ENCODE measurements around the gene CST7.

Gene CST7

GRCh38 chr20:24980291-24981053 lies 31.4 kb downstream of the CST7 start:
- Histone ChIP-seq H3K27me3 (ENCODE audit: insufficient read depth, low read length) (no peaks in the 10 kb centered on the region), H3K4me3 (ENCODE audit: low read depth, low read length, poor library complexity, severe bottlenecking) (no peak overlapping the region), H2AFZ (ENCODE audit: low read length) (no peak overlapping the region), H3K79me2 (ENCODE audit: insufficient read depth, low read length) (no peaks in the 10 kb centered on the region), H3F3A (ENCODE audit: insufficient read depth, low read length) (no peaks in the 10 kb centered on the region), H3K9me3 (ENCODE audit: low read length) (no peaks in the 10 kb centered on the region; the same call in 1 of the 2 replicates), H3K9ac (ENCODE audit: low read length) (no peak overlapping the region), H3K36me3 (ENCODE audit: insufficient read depth, low read length) (peaks cover 71% of the 10 kb centered on the region), H3K9me2 (ENCODE audit: low read depth, low read length) (no peaks in the 10 kb centered on the region), H4K20me1 (ENCODE audit: insufficient read depth, low read length) (no peaks in the 10 kb centered on the region), H3K4me1 (ENCODE audit: insufficient read depth, low read length, severe bottlenecking) (no peaks in the 10 kb centered on the region), H3K4me2 (ENCODE audit: low read length) (no peak overlapping the region), H3K27ac (ENCODE audit: low read depth, low read length, poor library complexity, severe bottlenecking) (no peak overlapping the region)
- no peak for TF ChIP-seq CTCF (IDR thresholded peaks at IDR 0.05; ENCODE audit: low read length)
- no peak for TF ChIP-seq EZH2 (IDR thresholded peaks at IDR 0.05; ENCODE audit: borderline replicate concordance, low read length)

- H3K79me2 ChIP-seq (ENCODE audit: insufficient read depth, low read length): no peaks in the 10 kb centered on the region
- H3K27ac ChIP-seq (ENCODE audit: low read depth, low read length, poor library complexity, severe bottlenecking): no peak overlapping the region
- H3K9ac ChIP-seq (ENCODE audit: low read length): no peak overlapping the region
- H3F3A ChIP-seq (ENCODE audit: insufficient read depth, low read length): no peaks in the 10 kb centered on the region
- H3K4me3 ChIP-seq (ENCODE audit: low read depth, low read length, poor library complexity, severe bottlenecking): no peak overlapping the region
- H3K36me3 ChIP-seq (ENCODE audit: insufficient read depth, low read length): peaks cover 63% of the 10 kb centered on the region
- no peaks in the 10 kb centered on the region for H3K9me2 ChIP-seq (ENCODE audit: low read depth, low read length)
- no peaks in the 10 kb centered on the region for H3K4me1 ChIP-seq (ENCODE audit: insufficient read depth, low read length, severe bottlenecking)
- H3K9me3 ChIP-seq (ENCODE audit: low read length): no peaks in the 10 kb centered on the region
- TF ChIP-seq CTCF (IDR thresholded peaks at IDR 0.05; ENCODE audit: low read length) (no peak), EZH2 (IDR thresholded peaks at IDR 0.05; ENCODE audit: borderline replicate concordance, low read length) (no peak)
- H4K20me1 ChIP-seq (ENCODE audit: insufficient read depth, low read length): no peaks in the 10 kb centered on the region
- H2AFZ ChIP-seq (ENCODE audit: low read length): no peak overlapping the region
- H3K27me3 ChIP-seq (ENCODE audit: insufficient read depth, low read length): no peaks in the 10 kb centered on the region
- no peak overlapping the region for H3K4me2 ChIP-seq (ENCODE audit: low read length)
Measured at GRCh38 chr20:24981282-24981681, 32.2 kb downstream of the CST7 start.

GRCh38 chr20:24981790-24982189 lies 32.7 kb downstream of the CST7 start:
- no peak for TF ChIP-seq EZH2 (IDR thresholded peaks at IDR 0.05; ENCODE audit: borderline replicate concordance, low read length)
- no peaks in the 10 kb centered on the region for H3K27me3 ChIP-seq (ENCODE audit: insufficient read depth, low read length)
- H3K9me3 ChIP-seq (ENCODE audit: low read length): no peaks in the 10 kb centered on the region
- no peak overlapping the region for H3K27ac ChIP-seq (ENCODE audit: low read depth, low read length, poor library complexity, severe bottlenecking)
- H2AFZ ChIP-seq (ENCODE audit: low read length): no peak overlapping the region
- H3K4me2 ChIP-seq (ENCODE audit: low read length): no peak overlapping the region
- no peak overlapping the region for H3K9ac ChIP-seq (ENCODE audit: low read length)
- H3K4me1 ChIP-seq (ENCODE audit: insufficient read depth, low read length, severe bottlenecking): no peaks in the 10 kb centered on the region
- peaks cover 58% of the 10 kb centered on the region for H3K36me3 ChIP-seq (ENCODE audit: insufficient read depth, low read length)
- no peaks in the 10 kb centered on the region for H4K20me1 ChIP-seq (ENCODE audit: insufficient read depth, low read length)
- no peaks in the 10 kb centered on the region for H3K79me2 ChIP-seq (ENCODE audit: insufficient read depth, low read length)
- H3K9me2 ChIP-seq (ENCODE audit: low read depth, low read length): no peaks in the 10 kb centered on the region
- H3F3A ChIP-seq (ENCODE audit: insufficient read depth, low read length): no peaks in the 10 kb centered on the region
- no peak overlapping the region for H3K4me3 ChIP-seq (ENCODE audit: low read depth, low read length, poor library complexity, severe bottlenecking)

GRCh38 chr20:24983896-24984295 lies 34.8 kb downstream of the CST7 start:
- H4K20me1 ChIP-seq (ENCODE audit: insufficient read depth, low read length): no peaks in the 10 kb centered on the region
- H3K27ac ChIP-seq (ENCODE audit: low read depth, low read length, poor library complexity, severe bottlenecking): no peak overlapping the region
- no peaks in the 10 kb centered on the region for H3F3A ChIP-seq (ENCODE audit: insufficient read depth, low read length)
- no peak overlapping the region for H3K4me2 ChIP-seq (ENCODE audit: low read length)
- H3K4me3 ChIP-seq (ENCODE audit: low read depth, low read length, poor library complexity, severe bottlenecking): no peak overlapping the region
- no peaks in the 10 kb centered on the region for H3K9me3 ChIP-seq (ENCODE audit: low read length)
- no peaks in the 10 kb centered on the region for H3K4me1 ChIP-seq (ENCODE audit: insufficient read depth, low read length, severe bottlenecking)
- no peaks in the 10 kb centered on the region for H3K9me2 ChIP-seq (ENCODE audit: low read depth, low read length)
- H3K27me3 ChIP-seq (ENCODE audit: insufficient read depth, low read length): no peaks in the 10 kb centered on the region
- no peak overlapping the region for H3K9ac ChIP-seq (ENCODE audit: low read length)
- no peak overlapping the region for H2AFZ ChIP-seq (ENCODE audit: low read length)
- no peaks in the 10 kb centered on the region for H3K79me2 ChIP-seq (ENCODE audit: insufficient read depth, low read length)
- no peak for TF ChIP-seq EZH2 (IDR thresholded peaks at IDR 0.05; ENCODE audit: borderline replicate concordance, low read length)
- TF ChIP-seq CTCF (IDR thresholded peaks at IDR 0.05; ENCODE audit: low read length): no peak
- H3K36me3 ChIP-seq (ENCODE audit: insufficient read depth, low read length): peaks cover 37% of the 10 kb centered on the region
